ENCODE results near the gene UBE2D2. TPM values are rescaled to one million over a fixed set of nuclear protein-coding genes. Genes with fewer than 3 reads are reported as not detected.

UBE2D2 gene
- total RNA-seq, 2 experiments from 2014 or later = 221 to 243 TPM

DNA sequence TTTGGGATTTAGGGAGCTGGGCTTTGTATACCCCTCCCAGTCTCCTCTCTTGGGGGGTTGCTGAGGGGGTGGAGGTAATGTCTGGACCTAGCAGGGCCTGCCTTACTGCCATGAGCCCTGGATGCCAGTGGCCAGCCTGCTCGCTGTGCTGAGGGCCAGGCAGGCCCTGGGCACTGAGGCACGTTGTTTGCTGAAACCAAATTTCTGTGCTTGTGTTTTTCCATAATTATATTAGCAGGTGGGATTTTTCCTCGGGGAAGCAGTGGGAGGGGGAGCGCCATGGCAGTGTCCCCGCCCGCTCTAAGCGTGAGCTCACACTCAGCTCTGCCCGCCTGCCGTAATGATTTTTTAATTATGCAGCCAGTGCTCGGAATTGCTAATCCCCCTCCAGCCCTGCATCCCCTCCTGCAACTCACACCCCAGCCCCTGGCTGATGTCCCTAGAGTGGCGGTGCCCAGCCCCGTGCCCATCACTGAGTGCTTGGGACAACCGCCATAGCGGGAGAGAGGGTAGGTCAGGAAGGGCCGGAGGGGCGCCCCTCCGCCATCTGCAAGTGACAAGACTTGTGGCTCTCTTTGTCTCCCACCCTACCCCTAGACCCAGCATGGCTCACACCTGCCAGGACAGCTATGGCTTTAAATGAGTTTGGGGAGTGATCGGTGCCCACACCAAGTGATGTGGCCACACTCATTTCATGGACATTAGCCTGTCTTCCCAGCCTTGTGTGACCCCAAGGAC, 108.0 kb downstream of the UBE2D2 start:
- H3K9me3 Mint-ChIP-seq = no peaks in the 10 kb centered on the region
- peaks cover 28% of the 10 kb centered on the region for H3K4me1 Mint-ChIP-seq (ENCODE audit: low read depth)
- H3K27ac Mint-ChIP-seq = no peak overlapping the region
- no peaks in the 10 kb centered on the region for H3K36me3 Mint-ChIP-seq (ENCODE audit: low read depth)
- intact Hi-C loops (cut with micrococcal nuclease) = no loop called here
- peaks cover 12% of the 10 kb centered on the region for H3K27me3 Mint-ChIP-seq (ENCODE audit: low read depth)
- H3K4me3 Mint-ChIP-seq = peak overlapping the region; percentile 8
- CTCF ChIA-PET = interaction anchor here (1.4 kb wide), 1 partner anchor 106 kb away, joined by 3 read pairs; no protein-coding TSS in a partner anchor
- no peak for DNase-seq

GRCh38 chr5:139669662-139670368, 108.7 kb downstream of the UBE2D2 start:
- Mint-ChIP-seq H3K27ac (no peak overlapping the region), H3K9me3 (no peaks in the 10 kb centered on the region), H3K4me1 (ENCODE audit: low read depth) (peaks cover 28% of the 10 kb centered on the region), H3K4me3 (no peak overlapping the region), H3K36me3 (ENCODE audit: low read depth) (no peaks in the 10 kb centered on the region), H3K27me3 (ENCODE audit: low read depth) (peaks cover 12% of the 10 kb centered on the region)
- intact Hi-C loops (cut with micrococcal nuclease) = no loop called here
- CTCF ChIA-PET = interaction anchor here (0.7 to 1.8 kb wide), 3 partner anchors 21 to 107 kb away, joined by 3 to 7 read pairs (median 3); no protein-coding TSS in a partner anchor
- DNase-seq = peak; percentile 21

- Mint-ChIP-seq H3K4me3 (no peak overlapping the region), H3K36me3 (ENCODE audit: low read depth) (no peaks in the 10 kb centered on the region), H3K27me3 (ENCODE audit: low read depth) (peaks cover 12% of the 10 kb centered on the region), H3K9me3 (no peaks in the 10 kb centered on the region), H3K4me1 (ENCODE audit: low read depth) (peaks cover 28% of the 10 kb centered on the region), H3K27ac (no peak overlapping the region)
- intact Hi-C loops (cut with micrococcal nuclease) = no loop called here
- CTCF ChIA-PET = interaction anchor here (0.6 to 1.8 kb wide), 7 partner anchors 11 to 248 kb away, joined by 3 to 7 read pairs (median 3); no protein-coding TSS in a partner anchor
- DNase-seq = peak; percentile 60
Observed at GRCh38 chr5:139670369-139671095, 109.4 kb downstream of the UBE2D2 start.

DNA sequence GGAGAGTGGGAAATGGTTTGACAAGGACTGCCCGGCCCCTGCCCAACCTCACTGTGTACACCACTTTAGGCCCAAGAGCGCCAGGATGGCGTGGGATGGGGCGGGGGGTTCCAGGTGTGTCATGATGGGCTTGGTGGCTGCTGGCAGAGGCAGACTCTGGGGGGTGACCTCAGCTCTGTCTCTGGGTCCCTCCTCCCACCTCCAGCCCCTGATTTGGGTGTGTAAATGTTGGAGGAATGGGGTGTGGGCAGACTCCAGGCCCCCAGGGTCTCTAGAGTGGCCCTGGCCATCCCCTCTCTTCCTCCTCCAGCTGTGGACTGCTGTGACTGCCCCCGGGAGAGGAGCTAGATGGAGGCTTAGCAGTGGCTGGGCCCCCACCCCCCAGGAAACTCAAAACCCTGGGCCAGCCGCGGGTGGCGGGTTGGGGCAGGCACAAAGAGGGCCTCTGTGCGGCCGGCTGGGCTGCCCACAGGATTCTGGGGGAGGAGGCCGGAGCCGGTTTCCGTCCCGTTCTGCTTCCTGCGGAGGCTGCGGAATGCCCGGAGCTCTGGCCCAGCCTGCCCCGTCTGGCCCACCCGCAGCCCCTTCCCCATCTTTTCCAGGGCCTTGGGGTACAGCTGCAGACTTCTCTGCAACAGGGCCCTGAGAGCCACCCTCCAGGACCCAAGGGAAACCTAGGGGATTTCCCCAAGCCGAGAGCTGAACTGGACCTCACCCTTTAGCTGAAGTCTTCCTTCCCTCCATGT, 110.1 kb downstream of the UBE2D2 start:
- no peak for DNase-seq
- Mint-ChIP-seq H3K27ac (no peak overlapping the region), H3K36me3 (ENCODE audit: low read depth) (no peaks in the 10 kb centered on the region), H3K27me3 (ENCODE audit: low read depth) (peaks cover 12% of the 10 kb centered on the region), H3K9me3 (no peaks in the 10 kb centered on the region), H3K4me1 (ENCODE audit: low read depth) (peaks cover 28% of the 10 kb centered on the region), H3K4me3 (no peak overlapping the region)
- intact Hi-C loops (cut with micrococcal nuclease) = no loop called here
- CTCF ChIA-PET = interaction anchor here (0.6 to 2.4 kb wide), 7 partner anchors 11 to 249 kb away, joined by 3 to 8 read pairs (median 3); no protein-coding TSS in a partner anchor

DNA sequence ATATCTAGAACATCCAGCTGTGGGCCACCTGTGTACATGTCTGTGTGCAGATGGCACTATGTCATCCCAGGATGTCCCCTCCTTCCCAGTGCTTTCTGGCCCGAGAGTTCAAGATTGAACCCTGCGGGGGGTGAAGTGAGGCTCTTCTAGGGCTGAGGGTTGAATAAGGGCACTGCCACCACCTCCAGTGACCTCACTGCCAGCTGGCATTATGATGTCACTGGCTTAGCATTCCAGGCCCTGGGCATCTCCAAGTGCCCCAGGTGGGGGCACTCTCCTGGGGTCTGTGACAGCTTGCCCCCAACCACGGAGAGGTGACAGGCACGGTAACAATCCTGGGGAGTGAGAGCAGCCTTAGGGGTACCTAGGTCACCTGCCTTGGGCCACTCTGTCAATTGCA, 114.1 kb downstream of the UBE2D2 start:
- Mint-ChIP-seq H3K27me3 (ENCODE audit: low read depth) (peaks cover 4% of the 10 kb centered on the region), H3K9me3 (no peaks in the 10 kb centered on the region), H3K27ac (no peak overlapping the region), H3K4me3 (no peak overlapping the region), H3K36me3 (ENCODE audit: low read depth) (no peaks in the 10 kb centered on the region), H3K4me1 (ENCODE audit: low read depth) (peaks cover 5% of the 10 kb centered on the region)
- CTCF ChIA-PET = no interaction called here
- DNase-seq = no peak
- intact Hi-C loops (cut with micrococcal nuclease) = no loop called here

GRCh38 chr5:139675825-139676224, 114.7 kb downstream of the UBE2D2 start:
- H3K36me3 Mint-ChIP-seq (ENCODE audit: low read depth) = no peaks in the 10 kb centered on the region
- intact Hi-C loops (cut with micrococcal nuclease) = no loop called here
- no peak overlapping the region for H3K27ac Mint-ChIP-seq
- CTCF ChIA-PET = interaction anchor here (0.5 kb wide), 1 partner anchor 469 kb away, joined by 3 read pairs; no protein-coding TSS in a partner anchor
- H3K4me1 Mint-ChIP-seq (ENCODE audit: low read depth) = no peaks in the 10 kb centered on the region
- H3K27me3 Mint-ChIP-seq (ENCODE audit: low read depth) = no peaks in the 10 kb centered on the region
- DNase-seq = no peak
- H3K9me3 Mint-ChIP-seq = no peaks in the 10 kb centered on the region
- H3K4me3 Mint-ChIP-seq = no peak overlapping the region

DNA sequence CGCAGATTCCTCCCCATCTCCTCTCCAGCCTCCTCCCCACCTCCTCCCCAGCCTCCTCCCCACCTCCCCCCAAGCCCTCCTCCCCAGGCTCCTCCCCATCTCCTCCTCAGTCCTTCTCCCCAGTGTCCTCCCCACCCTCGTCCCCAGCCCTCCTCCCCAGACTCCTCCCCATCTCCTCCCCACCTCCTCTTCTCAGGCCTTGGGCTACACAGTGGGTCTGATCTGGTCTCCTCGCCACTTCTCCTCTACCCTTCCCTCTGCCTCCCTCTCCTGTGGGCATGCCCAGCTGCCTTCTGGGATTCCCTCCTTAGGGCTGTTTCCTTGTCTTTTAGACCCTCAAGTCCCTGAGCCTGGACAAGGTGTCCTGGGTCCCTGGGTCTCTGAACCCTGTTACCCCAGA, 115.3 kb downstream of the UBE2D2 start:
- CTCF ChIA-PET = interaction anchor here (1.3 kb wide), 1 partner anchor 292 kb away, joined by 4 read pairs; no protein-coding TSS in a partner anchor
- Mint-ChIP-seq H3K9me3 (no peaks in the 10 kb centered on the region), H3K27me3 (ENCODE audit: low read depth) (no peaks in the 10 kb centered on the region), H3K4me1 (ENCODE audit: low read depth) (no peaks in the 10 kb centered on the region), H3K4me3 (no peak overlapping the region), H3K27ac (no peak overlapping the region), H3K36me3 (ENCODE audit: low read depth) (no peaks in the 10 kb centered on the region)
- intact Hi-C loops (cut with micrococcal nuclease) = no loop called here
- DNase-seq = no peak

DNA sequence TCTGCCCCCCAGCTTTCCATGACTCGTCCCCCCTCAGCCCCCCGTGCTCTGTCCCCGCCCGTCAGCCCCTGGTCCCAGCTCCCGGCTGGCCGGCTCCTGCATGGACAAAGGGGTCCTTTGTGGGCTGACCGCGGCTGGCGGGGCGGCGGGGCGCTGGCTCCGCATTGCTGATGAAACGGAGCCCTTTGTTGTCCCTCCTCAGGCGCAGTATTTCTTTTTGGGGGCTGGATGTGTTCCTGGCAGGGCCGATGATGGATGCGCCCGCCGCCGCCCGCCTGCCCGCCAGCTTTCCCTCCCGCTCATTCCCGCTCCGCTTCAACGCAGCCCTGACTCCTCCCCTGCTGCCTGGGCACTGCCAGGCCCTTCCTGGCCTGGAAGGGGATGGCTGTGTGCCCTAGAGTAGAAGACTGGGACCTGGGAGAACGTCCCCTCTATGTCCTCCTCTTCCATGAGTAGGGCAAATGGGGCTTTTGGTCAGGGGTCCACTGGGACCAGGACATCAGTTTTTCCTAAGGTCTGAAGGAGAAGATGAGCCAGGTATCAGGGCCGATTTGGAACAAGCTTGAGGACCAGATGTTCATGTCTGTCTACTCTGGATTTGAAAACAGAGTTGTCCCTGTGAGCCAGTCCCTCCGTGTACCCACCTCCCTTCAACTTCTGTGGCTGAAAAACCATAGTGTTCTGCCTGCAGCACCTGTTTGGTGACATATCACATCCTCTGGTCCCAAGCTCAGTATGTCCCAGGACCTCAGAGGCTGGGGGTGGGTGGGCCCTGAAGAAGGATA, 116.0 kb downstream of the UBE2D2 start:
- Mint-ChIP-seq H3K36me3 (ENCODE audit: low read depth) (no peaks in the 10 kb centered on the region), H3K27ac (no peak overlapping the region), H3K4me3 (no peak overlapping the region), H3K4me1 (ENCODE audit: low read depth) (no peaks in the 10 kb centered on the region), H3K9me3 (no peaks in the 10 kb centered on the region), H3K27me3 (ENCODE audit: low read depth) (no peaks in the 10 kb centered on the region)
- CTCF ChIA-PET = interaction anchor here (1.3 kb wide), 1 partner anchor 292 kb away, joined by 4 read pairs; no protein-coding TSS in a partner anchor
- intact Hi-C loops (cut with micrococcal nuclease) = no loop called here
- no peak for DNase-seq

Other genes with a start within 250 kb of the UBE2D2 start
- gene PAIP2, start 219.5 kb upstream of the UBE2D2 start, total RNA-seq = 10 to 100 TPM; 68.8 to 74.3 TPM
- gene SLC23A1, start 178.0 kb upstream of the UBE2D2 start, total RNA-seq = under 1 TPM in 1 of 2 experiments, not detected in 1; 0.62 TPM
- 1 to 10 TPM; 2.0 to 2.8 TPM for gene MZB1, start 171.4 kb upstream of the UBE2D2 start, total RNA-seq
- gene PROB1, start 166.2 kb upstream of the UBE2D2 start, total RNA-seq = 1 to 10 TPM; 1.1 to 1.2 TPM
- gene SPATA24, start 157.2 kb upstream of the UBE2D2 start, total RNA-seq = 1 to 10 TPM; 6.0 to 7.4 TPM
- 10 to 100 TPM; 18.1 to 18.8 TPM for gene DNAJC18, start 121.8 kb upstream of the UBE2D2 start, total RNA-seq
- under 1 TPM; 0.74 to 0.81 TPM for gene ECSCR, start 98.6 kb upstream of the UBE2D2 start, total RNA-seq
- under 1 TPM; 0.14 to 0.37 TPM for gene SMIM33, start 90.3 kb upstream of the UBE2D2 start, total RNA-seq
- gene STING1, start 78.6 kb upstream of the UBE2D2 start, total RNA-seq = 100 to 1,000 TPM; 136 to 140 TPM
- gene CXXC5, start 87.0 kb downstream of the UBE2D2 start, total RNA-seq = 1 to 10 TPM; 1.2 to 1.7 TPM
- gene PSD2, start 234.5 kb downstream of the UBE2D2 start, total RNA-seq = not detected

Data from activated naive CD4-positive, alpha-beta T cell treated with anti-CD3 and anti-CD28 coated beads for 36 hours (primary cell).